NOMO-1 (cell line): ENCODE measurements around the gene DEPDC4.
"Not testable (repeated sequence)": the region's sequence is repeated elsewhere in the genome, so short reads cannot be mapped to it uniquely, and the experiment has no call there.

Source experiments
- DNase-seq, 2 experiments: peaks; one replicate each; lab custom pipeline; 2025; ENCODE audit not compliant: unreplicated experiment in 2 of 2; lab: John Stamatoyannopoulos, UW

DEPDC4 gene

GRCh38 chr12:100266835-100267602 lies at the start of gene DEPDC4, which contains the start of gene SCYL2:
Gene DEPDC4, minus strand, starts transcription at chr12:100267079. Its CDS starts 3 bp downstream, at chr12:100267076.
Gene SCYL2, plus strand, starts transcription at chr12:100267177. Its CDS starts 15,794 bp downstream, at chr12:100282971.
- peak; percentile 89 to 93 for DNase-seq

- no peak for DNase-seq
Measured at GRCh38 chr12:100311317-100311716, 44.4 kb upstream of the DEPDC4 start.

GRCh38 chr12:100308138-100308537 lies 41.3 kb upstream of the DEPDC4 start:
- not testable (repeated sequence) for DNase-seq

GRCh38 chr12:100304334-100304733 lies 37.5 kb upstream of the DEPDC4 start:
- DNase-seq: not testable (repeated sequence)

- DNase-seq: no peak
Measured at GRCh38 chr12:100303831-100304230, 37.0 kb upstream of the DEPDC4 start.

GRCh38 chr12:100302081-100302480 lies 35.2 kb upstream of the DEPDC4 start:
- DNase-seq: no peak

GRCh38 chr12:100295764-100296555 lies 29.1 kb upstream of the DEPDC4 start:
- DNase-seq: no peak

GRCh38 chr12:100294366-100294765 lies 27.5 kb upstream of the DEPDC4 start:
- not testable (repeated sequence) for DNase-seq

GRCh38 chr12:100293017-100293416 lies 26.1 kb upstream of the DEPDC4 start:
- no peak for DNase-seq

- DNase-seq: no peak
Measured at GRCh38 chr12:100290016-100290415, 23.1 kb upstream of the DEPDC4 start.

GRCh38 chr12:100289038-100289437 lies 22.2 kb upstream of the DEPDC4 start:
- no peak for DNase-seq

GRCh38 chr12:100284556-100284955 lies 17.7 kb upstream of the DEPDC4 start:
- not testable (repeated sequence) for DNase-seq

GRCh38 chr12:100279607-100280244 lies 12.8 kb upstream of the DEPDC4 start:
- no peak for DNase-seq

GRCh38 chr12:100279159-100279558 lies 12.3 kb upstream of the DEPDC4 start:
- no peak for DNase-seq

GRCh38 chr12:100274291-100274690 lies 7.4 kb upstream of the DEPDC4 start:
- DNase-seq: no peak

- no peak for DNase-seq
Measured at GRCh38 chr12:100273782-100274181, 6.9 kb upstream of the DEPDC4 start.

GRCh38 chr12:100268835-100269564 lies 2.1 kb upstream of the DEPDC4 start:
- no peak for DNase-seq

- no peak for DNase-seq
Measured at GRCh38 chr12:100267603-100268281, 863 bp upstream of the DEPDC4 start.

GRCh38 chr12:100266585-100266834 lies 369 bp downstream of the DEPDC4 start:
- no peak for DNase-seq
